ENCODE measurements around the gene CSNK2A2.

DNA sequence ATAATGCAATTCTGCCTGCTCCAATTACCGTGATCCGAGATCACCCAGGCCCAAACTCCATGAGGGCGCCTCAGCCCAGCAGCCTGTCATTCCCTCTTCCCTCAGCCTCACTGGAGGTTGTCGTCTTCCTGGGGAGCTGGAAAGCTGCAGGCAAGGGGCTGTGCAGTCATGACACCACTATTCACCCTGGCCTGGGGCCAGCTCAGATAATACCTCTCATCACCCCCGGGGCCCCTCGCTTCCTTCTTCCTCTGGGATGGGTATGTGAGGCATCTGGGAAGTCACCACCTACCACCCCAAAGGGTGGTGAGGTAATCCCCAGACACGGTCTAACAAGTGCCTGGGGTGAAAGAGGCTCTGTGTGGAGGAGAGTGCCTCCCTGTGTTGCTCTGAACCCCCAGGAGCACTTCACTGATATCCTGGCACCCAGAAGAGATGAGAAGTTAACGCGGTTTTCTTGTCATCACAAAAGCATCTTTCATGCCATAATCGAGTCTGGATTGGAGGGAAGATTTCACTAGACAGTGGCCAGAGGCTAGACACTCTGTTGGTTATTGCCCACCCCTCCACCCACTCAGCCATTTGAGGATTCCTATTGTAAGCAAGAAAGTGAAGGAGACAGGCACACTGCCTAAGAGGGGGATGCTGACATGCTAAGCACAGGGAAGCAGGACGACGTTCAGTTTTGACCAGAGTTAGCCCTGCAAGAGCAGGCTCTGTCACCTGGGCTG is 87.2 kb downstream of the CSNK2A2 start:
- TF ChIP-seq, protein P1, sequence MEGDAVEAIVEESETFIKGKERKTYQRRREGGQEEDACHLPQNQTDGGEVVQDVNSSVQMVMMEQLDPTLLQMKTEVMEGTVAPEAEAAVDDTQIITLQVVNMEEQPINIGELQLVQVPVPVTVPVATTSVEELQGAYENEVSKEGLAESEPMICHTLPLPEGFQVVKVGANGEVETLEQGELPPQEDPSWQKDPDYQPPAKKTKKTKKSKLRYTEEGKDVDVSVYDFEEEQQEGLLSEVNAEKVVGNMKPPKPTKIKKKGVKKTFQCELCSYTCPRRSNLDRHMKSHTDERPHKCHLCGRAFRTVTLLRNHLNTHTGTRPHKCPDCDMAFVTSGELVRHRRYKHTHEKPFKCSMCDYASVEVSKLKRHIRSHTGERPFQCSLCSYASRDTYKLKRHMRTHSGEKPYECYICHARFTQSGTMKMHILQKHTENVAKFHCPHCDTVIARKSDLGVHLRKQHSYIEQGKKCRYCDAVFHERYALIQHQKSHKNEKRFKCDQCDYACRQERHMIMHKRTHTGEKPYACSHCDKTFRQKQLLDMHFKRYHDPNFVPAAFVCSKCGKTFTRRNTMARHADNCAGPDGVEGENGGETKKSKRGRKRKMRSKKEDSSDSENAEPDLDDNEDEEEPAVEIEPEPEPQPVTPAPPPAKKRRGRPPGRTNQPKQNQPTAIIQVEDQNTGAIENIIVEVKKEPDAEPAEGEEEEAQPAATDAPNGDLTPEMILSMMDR (IDR thresholded peaks at IDR 0.05; ENCODE audit: poor library complexity), result no peak
- no peak for TF ChIP-seq EZH2phosphoT487 (IDR thresholded peaks at IDR 0.05; ENCODE audit: low read depth, severe bottlenecking, unreplicated experiment)
